Type B pancreatic cell (in vitro differentiated cells): ENCODE data around the gene SLC35F2. TPM values are rescaled to one million over a fixed set of nuclear protein-coding genes. Genes with fewer than 3 reads are reported as not detected.
A peak's percentile ranks its signal among the peaks of the same experiment; 100 is the strongest.

Experiments
- DNase-seq: peaks from one replicate; pipeline ENCODE4 v3.0.0; 2021; ENCODE audit warnings: mixed read lengths; ENCODE audit not compliant: unreplicated experiment; ENCODE audit errors: extremely low spot score
- H3K27ac Mint-ChIP-seq: 2 replicates; pipeline ENCODE4 v1.8.0; 2021; ENCODE audit warnings: mild to moderate bottlenecking, mixed read lengths
- H3K27me3 Mint-ChIP-seq: 2 replicates; pipeline ENCODE4 v1.8.0; 2021; ENCODE audit warnings: mixed read lengths
- H3K36me3 Mint-ChIP-seq: 2 replicates; pipeline ENCODE4 v1.8.0; 2021; ENCODE audit warnings: mixed read lengths
- H3K4me1 Mint-ChIP-seq: one replicate; pipeline ENCODE4 v1.8.0; 2021; ENCODE audit warnings: mixed read lengths; ENCODE audit not compliant: unreplicated experiment
- H3K4me3 Mint-ChIP-seq: 2 replicates; pipeline ENCODE4 v1.8.0; 2021; ENCODE audit warnings: mild to moderate bottlenecking, mixed read lengths
- H3K9me3 Mint-ChIP-seq: 2 replicates; pipeline ENCODE4 v1.8.0; 2021; ENCODE audit warnings: mixed read lengths
- total RNA-seq: library from RNA; stranded (reverse); gene quantifications from 2 replicates; pipeline ENCODE4 v1.2.1, GENCODE V29; 2021; ENCODE audit warnings: low replicate concordance
- TF ChIP-seq, protein P1 (sequence below): fragments of 200-600 bp; sonication (generic); conservative IDR thresholded peaks from 2 replicates; pipeline ENCODE4 v1.5.0; 2021; ENCODE audit warnings: antibody characterized with exemption, mild to moderate bottlenecking

The SLC35F2 gene
- total RNA-seq, 1 donor from 2014 or later: 9.5 TPM

DNA sequence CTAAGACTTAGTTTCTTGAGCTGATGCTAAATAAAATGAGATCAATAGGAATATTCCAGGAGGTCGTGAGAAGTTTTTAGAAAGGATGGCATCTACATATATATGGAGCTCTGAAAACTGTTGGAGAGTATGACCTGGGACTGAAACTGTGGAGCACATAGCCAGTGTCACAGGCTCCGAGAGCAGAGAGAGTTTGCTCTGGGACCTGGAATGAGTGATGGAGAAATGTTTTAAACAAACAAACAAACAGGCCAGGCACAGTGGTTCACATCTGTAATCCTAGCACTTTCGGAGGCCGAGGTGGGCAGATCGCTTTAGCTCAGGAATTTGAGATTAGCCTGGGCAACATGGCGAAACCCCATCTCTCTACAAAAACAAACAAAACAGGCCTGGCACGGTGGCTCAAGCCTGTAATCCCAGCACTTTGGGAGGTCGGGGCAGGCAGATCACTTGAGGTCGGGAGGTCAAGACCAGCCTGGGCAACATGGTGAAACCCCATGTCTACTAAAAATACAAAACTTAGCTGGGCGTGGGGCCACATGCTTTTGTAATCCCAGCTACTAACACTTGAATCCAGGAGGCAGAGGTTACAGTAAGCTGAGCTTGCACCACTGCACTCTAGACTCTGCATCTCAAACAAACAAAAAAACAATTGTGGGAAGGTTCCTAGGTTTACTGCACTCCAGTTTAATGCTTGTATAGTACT is 67.1 kb downstream of the SLC35F2 start:
- no peaks in the 10 kb centered on the region for H3K4me1 Mint-ChIP-seq
- no peak overlapping the region for H3K27ac Mint-ChIP-seq
- peaks cover 5% of the 10 kb centered on the region for H3K9me3 Mint-ChIP-seq
- no peaks in the 10 kb centered on the region for H3K27me3 Mint-ChIP-seq
- TF ChIP-seq, protein P1, sequence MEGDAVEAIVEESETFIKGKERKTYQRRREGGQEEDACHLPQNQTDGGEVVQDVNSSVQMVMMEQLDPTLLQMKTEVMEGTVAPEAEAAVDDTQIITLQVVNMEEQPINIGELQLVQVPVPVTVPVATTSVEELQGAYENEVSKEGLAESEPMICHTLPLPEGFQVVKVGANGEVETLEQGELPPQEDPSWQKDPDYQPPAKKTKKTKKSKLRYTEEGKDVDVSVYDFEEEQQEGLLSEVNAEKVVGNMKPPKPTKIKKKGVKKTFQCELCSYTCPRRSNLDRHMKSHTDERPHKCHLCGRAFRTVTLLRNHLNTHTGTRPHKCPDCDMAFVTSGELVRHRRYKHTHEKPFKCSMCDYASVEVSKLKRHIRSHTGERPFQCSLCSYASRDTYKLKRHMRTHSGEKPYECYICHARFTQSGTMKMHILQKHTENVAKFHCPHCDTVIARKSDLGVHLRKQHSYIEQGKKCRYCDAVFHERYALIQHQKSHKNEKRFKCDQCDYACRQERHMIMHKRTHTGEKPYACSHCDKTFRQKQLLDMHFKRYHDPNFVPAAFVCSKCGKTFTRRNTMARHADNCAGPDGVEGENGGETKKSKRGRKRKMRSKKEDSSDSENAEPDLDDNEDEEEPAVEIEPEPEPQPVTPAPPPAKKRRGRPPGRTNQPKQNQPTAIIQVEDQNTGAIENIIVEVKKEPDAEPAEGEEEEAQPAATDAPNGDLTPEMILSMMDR: no peak
- H3K4me3 Mint-ChIP-seq: no peak overlapping the region
- DNase-seq: no peak
- H3K36me3 Mint-ChIP-seq: peaks cover 14% of the 10 kb centered on the region

DNA sequence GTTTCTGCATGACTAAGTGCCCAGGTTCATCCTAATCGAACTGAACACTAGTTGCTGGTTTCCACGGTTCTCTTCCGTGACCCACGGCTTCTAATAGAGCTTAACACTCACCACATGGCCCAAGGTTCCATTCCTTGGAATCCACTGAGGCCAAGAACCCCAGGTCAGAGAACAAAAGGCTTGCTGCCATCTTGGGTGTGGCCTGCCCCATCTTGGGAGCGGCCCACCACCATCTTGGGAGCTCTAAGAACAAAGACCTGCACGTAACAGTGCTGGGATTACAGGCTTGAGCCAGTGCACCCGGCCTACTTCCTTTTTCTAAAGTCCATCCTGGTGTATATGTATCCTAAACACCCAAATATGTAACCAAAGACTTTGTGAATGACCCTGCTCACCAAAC is 68.8 kb downstream of the SLC35F2 start:
- H3K27ac Mint-ChIP-seq: peak overlapping the region; percentile 18
- H3K9me3 Mint-ChIP-seq: peaks cover 11% of the 10 kb centered on the region
- H3K4me1 Mint-ChIP-seq: peaks cover 4% of the 10 kb centered on the region
- H3K4me3 Mint-ChIP-seq: no peak overlapping the region
- peaks cover 9% of the 10 kb centered on the region for H3K36me3 Mint-ChIP-seq
- H3K27me3 Mint-ChIP-seq: no peaks in the 10 kb centered on the region
- no peak for DNase-seq
- TF ChIP-seq, protein P1: no peak

DNA sequence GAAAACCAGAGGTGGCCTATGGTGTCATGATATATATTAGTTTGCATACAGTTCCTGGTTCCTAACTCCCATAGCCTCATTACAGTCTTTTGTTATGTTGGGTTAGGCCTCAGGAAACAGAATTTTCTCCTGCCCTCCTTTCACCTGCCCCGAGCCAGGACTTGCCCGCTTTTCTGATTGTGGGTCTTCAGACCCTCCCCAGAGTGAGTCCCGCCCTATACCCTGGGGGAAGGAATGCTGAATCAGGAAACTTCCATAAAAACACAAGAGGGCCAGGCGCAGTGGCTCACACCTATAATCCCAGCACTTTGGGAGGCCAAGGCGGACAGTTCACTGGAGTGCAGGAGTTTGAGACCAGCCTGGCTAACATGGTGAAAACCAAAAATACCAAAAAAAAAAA is 70.9 kb downstream of the SLC35F2 start:
- Mint-ChIP-seq H3K4me3 (no peak overlapping the region), H3K9me3 (peaks cover 8% of the 10 kb centered on the region), H3K4me1 (peaks cover 4% of the 10 kb centered on the region), H3K36me3 (no peaks in the 10 kb centered on the region), H3K27ac (peak overlapping the region; percentile 89), H3K27me3 (no peaks in the 10 kb centered on the region)
- TF ChIP-seq, protein P1: no peak
- DNase-seq: no peak

DNA sequence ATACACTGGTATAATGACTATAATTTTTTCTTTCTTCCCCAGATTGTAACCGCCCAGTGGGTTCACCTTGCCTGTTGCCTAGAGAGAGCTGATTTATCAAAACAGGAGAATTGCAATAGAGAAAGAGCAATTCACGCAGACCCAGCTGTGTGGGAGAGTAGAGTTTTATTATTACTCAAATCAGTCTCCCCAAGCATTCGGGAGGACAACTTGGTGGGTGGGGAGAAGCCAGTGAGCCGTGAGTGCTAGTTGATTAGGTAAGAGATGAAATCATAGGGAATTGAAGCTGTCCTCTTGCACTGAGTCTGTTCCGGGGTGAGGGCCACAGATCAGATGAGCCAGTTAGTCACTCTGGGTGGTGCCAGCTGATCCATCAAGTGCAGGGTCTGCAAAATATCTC is 73.2 kb downstream of the SLC35F2 start:
- H3K4me3 Mint-ChIP-seq: no peak overlapping the region
- TF ChIP-seq, protein P1: no peak
- DNase-seq: no peak

DNA sequence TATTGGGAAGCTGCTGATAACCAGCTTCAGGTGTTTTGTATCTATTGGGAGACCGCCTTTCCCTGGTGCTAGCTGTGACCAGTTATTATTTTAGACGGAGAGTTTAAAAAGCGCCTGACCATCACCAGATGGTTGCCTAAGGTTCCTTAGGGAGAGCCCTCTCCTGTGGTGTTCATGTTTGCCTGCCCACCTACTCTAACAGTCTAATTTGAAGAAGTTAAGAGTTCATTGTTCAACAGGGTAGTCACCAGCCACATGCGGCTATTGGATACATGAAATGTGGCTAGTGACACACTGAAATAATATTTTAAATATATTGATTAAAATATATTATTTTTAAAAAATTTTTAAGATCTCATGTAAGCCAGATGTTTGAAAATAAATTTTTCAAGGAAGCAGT is 75.5 kb downstream of the SLC35F2 start:
- DNase-seq: no peak
- no peaks in the 10 kb centered on the region for H3K27me3 Mint-ChIP-seq
- TF ChIP-seq, protein P1: no peak
- no peak overlapping the region for H3K27ac Mint-ChIP-seq
- peaks cover 19% of the 10 kb centered on the region for H3K4me1 Mint-ChIP-seq
- H3K4me3 Mint-ChIP-seq: no peak overlapping the region
- peaks cover 8% of the 10 kb centered on the region for H3K9me3 Mint-ChIP-seq
- H3K36me3 Mint-ChIP-seq: no peaks in the 10 kb centered on the region

More for the DNA sequence above, 73.2 kb downstream of the SLC35F2 start:
- Mint-ChIP-seq H3K27ac (no peak overlapping the region), H3K9me3 (peaks cover 8% of the 10 kb centered on the region), H3K4me1 (peaks cover 4% of the 10 kb centered on the region), H3K27me3 (no peaks in the 10 kb centered on the region), H3K36me3 (no peaks in the 10 kb centered on the region)

DNA sequence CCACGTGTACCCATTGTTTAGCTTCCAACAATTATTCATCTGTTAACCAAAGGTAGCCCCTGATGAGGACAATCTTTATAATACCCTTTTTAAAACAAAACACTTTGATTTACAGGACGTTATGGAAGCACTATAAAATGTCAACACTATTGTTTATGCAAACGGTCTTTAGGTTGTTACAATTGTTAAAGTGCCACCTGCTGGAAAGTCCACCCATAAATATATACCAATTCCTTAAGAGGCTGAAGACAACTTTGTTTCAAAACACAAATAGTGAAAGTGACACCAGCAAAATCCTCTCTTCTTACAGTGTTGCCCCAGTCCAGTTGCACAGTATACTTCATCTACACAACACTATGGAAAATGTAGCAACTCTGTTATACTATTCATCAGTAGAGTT is 77.8 kb downstream of the SLC35F2 start:
- H3K36me3 Mint-ChIP-seq: no peaks in the 10 kb centered on the region

More for the DNA sequence above, 77.8 kb downstream of the SLC35F2 start:
- no peaks in the 10 kb centered on the region for H3K27me3 Mint-ChIP-seq
- H3K27ac Mint-ChIP-seq: no peak overlapping the region
- DNase-seq: no peak
- peaks cover 8% of the 10 kb centered on the region for H3K9me3 Mint-ChIP-seq
- TF ChIP-seq, protein P1: no peak
- H3K4me3 Mint-ChIP-seq: no peak overlapping the region
- peaks cover 19% of the 10 kb centered on the region for H3K4me1 Mint-ChIP-seq
